Pons (tissue), 1 donor: Measurements from ENCODE around the gene CYREN.

Experiments
- DNase-seq: peaks from one replicate; pipeline ENCODE4 v3.0.0-alpha.2; 2016; ENCODE audit warnings: low spot score

The CYREN gene

DNA sequence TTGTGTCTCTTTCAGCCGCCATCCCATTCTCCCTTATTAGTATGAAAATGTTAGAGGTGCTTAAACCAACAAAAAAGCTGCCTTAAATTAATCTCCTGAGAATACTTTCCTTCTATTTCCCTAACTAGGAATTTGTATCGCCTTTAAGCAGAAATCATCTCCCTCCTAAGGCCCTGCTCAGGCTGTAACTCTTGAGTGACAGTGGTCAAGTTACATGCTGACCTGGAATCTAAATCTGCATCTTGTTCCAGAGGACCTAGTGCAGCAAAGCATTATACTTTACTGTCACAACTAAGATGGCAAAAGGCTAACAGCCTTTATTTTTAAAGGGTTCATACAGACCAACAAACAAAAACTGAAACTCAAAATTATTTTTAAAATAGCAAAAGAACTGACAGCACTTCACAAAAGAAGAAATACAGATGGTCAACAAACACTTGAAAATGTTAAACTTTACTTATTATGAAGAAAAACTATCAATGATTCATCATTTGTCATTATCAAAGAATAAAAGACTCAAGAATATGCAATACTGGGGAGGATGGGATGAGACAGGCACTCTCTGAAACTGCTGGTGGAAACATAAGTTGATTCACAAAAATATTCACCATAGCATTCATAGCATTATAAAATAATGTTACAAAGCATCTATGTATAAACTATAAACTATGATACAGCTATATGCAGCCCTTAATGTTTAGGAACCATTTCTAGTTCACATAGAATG, 11.0 kb downstream of the CYREN start:
- DNase-seq, result no peak

DNA sequence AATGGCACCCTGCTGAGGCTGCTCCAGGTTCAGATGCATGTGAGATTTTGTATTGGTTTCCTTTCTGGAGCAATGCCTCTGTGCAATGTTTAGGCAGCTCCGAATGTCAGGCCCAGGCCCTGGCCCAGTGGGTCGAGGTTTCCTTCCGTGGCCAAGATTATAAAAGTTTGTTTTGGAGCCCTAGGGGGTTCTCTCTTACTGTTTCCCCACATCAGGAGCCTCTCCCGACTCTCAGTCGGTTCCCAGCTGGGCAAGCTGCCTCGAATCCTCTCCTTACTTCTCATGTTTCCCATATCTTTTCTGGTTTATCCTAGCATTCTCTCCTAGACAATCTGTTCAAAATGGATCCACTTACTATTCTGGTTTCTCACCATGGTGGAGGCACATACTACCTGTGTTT, 11.6 kb downstream of the CYREN start:
- DNase-seq, result no peak

DNA sequence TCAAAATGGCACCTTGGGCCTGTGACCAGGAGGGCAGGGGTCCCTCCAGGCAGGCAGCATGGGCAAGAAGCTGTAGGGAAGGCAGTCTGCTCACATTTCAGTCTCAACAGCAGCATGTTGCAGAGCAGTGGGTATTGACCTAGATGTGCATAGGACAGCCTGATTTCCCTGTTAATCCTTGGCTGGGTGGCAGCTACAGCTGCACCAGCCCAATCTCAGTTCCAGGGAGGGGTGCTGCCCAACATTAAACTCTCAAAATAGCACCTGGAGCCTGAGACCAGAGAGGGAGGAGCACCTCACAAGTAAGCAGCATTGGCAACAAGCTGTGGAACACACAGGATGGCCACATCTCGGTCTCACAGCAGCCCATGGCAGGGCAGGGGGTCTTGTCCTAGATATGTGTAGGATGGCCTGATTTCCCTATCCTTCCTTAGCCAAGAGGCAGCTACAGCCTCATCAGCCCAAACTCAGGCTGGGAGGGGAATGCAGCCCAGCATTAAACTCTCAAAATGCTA, 12.3 kb downstream of the CYREN start:
- DNase-seq, result no peak

DNA sequence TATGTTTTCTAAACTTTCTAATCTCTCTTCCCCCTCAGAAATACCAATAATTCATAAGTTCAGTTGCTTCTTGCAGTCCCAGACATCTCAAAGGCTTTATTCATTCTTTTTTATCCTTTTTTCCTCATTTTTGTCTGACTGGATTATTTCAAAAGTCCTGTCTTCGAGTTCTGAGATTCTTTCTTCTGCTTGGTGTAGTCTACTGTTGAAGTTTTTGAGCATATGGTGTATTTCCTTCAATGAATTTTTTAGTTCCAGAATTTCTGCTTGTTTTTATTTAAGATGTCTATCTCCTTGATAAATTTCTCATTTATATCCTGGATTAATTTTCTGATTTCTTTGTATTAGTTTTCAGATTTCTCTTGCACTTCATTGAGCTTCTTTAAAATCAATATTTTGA, 14.2 kb downstream of the CYREN start:
- no peak for DNase-seq

DNA sequence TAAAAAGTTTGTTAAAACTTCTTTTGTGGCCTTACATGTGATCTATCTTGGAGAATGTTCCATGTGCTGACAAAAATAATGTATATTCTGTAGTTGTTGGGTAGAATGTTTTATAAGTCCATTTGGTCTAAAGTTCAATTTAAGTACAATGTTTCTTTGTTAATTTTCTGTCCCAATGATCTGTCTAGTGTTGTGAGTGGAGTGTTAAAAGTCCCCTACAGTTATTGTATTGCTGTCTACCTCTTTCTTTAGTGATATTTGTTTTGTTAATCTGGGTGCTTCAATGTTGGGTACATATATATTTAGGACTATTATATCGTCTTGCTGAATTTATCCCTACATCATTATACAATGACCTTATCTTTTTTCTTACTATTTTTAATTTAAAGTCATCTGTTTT, 15.8 kb downstream of the CYREN start:
- no peak for DNase-seq

DNA sequence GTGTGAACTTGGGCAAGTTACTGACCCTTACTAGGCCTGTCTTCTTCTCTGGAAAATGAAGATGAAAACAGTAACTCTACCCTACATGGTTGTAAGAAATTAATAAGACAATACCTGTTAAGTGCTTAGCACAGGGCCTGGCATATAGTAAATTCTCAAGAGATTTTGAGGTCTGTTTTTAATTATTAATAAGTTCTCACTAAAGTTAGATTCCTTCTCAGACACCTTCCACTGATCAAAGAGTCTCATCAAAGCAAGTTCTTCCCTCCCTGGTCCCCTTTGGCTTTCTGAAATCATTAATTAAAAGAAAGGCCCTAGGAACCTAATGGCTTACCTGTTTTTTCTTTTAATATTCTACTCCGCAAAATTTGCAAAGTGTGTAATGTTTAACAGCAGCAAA, 18.1 kb downstream of the CYREN start:
- no peak for DNase-seq

DNA sequence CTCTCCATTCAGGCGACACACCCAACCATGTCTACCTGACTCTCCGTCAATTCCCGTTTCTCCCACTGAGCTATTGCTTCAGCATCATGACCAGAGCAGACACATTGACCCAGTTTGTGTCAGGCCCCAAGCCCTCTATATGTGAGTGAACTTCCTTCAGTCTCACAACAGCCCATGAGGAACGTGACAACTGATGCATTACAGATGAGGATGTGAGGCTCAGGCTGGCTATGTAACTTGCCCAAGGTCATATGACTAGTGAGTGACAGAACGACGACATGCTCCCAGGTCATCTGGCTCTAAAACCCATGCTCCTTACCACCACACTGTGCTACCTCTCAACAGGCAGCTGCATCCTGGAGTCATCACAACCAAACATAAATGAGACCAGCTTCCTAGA, 19.0 kb downstream of the CYREN start:
- DNase-seq, result no peak

DNA sequence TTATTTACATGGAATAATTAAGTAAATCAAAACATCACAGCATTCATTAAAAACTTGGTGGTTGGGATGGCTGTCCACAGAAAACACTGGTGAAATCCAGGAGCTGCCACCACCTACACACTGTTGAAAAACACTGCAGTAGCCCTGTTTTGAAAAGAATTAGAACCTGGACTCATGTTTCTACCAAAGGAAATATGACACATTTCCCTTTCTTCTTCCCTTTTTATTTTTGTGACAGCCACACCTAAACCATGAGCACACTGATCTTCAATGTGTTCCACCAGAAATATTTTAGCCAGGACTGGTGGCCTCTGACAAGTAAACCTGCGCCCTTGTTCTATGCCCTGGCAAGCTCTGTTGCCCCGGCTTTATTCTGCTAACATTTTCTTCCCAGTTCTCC, 19.4 kb downstream of the CYREN start:
- DNase-seq, result no peak

DNA sequence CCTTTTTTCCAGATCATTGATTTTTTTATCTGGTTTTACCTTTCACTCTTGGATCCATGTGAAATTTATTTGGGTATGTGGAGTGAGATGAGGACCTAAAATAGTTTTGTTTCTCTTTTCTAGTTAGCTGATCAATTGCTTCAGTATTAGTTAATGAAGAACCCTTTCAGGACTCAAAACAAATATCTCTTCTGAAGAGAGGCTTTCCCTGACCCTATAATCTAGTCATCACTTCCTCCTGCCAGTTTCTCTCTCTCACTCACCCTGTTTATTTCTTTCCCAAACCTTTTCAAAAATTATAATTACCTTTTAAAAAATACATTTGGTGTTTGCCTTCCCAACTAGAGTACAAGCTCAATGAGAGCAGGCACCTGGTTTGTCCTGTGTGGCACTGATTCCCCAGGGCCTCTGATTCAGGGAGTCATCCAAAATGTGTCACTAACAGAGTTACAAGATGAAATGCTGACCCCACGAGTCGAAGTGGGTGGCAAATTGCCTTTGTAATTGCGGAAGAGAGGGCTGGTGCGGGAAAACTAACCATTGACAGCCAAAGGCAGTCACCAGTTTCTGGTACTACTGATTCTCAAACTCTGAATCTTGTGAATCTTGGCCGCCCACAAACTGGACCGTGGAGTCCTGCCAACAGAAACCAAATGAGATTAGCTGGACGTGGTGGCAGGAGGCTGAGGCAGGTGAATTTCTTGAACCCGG, 20.3 kb downstream of the CYREN start:
- no peak for DNase-seq

DNA sequence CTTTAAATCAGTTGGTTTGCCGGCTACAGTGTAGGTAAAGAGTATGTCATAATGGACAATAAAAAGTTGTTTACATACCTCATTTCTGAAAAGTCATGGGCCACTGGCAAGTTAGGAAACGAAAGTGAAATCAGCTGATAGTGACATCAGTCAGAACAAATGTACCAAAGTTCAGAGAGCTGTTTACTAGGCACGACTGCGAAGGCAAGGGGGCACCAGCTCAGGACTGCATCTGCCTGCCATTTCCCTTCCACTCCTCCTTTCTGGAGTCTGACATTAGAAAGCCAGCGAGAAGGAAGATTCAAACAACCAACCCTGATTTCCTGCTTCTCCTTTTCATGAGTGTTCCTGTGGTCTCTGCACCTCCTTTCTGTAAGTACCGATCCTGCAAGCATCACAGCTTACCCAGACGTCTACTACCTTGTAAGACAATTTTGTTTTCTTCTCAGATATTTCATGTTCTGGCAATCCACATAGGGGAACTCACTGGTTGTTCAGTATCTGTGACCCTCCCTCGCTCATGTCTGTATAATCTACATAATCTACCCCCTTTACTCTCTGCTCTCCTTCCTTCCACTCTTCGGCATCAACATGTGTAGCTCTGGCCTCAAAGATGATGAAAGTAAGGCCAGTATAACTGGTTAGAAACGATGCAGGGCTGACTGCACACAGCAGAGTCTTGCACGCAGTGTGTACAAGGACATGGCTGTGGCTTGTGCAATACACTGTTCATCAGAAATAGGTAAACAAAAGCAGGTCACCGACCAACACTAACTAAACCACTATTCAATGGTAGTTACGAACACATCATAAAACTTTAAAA, 22.4 kb downstream of the CYREN start, which contains the start of gene TMEM140:
TMEM140 (plus strand) TSS at position 174 of the 823 bp plus-strand sequence. CDS start 16,370 bp downstream, outside the sequence.
- peak; percentile 92 for DNase-seq

DNA sequence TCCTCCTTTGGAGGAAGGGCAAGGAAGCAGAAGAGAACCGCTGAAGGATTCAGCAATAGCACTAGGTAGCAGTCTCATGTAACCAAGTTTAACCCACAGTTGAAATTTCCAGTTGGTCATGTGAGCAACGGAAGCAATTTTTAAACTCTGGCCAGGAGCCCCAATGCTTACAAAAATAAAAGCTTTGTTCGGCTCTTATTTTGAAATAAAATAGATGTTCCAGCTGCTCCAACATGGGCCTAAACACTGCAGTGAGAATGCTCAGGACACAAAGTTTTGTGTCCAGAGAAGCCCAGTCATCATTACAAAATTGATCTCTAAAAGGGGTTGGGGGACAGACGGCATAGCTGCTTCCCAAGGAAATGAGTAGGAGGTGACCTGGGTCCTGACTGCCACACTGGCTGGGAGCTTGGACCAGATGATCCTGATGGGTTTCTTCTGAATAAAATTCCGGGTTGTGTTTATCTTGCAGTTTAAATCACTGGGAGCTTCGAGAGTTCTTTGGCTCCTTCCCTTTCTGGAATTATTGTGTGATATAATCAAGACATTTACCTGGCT, 23.1 kb downstream of the CYREN start:
- DNase-seq, result peak; percentile 65

DNA sequence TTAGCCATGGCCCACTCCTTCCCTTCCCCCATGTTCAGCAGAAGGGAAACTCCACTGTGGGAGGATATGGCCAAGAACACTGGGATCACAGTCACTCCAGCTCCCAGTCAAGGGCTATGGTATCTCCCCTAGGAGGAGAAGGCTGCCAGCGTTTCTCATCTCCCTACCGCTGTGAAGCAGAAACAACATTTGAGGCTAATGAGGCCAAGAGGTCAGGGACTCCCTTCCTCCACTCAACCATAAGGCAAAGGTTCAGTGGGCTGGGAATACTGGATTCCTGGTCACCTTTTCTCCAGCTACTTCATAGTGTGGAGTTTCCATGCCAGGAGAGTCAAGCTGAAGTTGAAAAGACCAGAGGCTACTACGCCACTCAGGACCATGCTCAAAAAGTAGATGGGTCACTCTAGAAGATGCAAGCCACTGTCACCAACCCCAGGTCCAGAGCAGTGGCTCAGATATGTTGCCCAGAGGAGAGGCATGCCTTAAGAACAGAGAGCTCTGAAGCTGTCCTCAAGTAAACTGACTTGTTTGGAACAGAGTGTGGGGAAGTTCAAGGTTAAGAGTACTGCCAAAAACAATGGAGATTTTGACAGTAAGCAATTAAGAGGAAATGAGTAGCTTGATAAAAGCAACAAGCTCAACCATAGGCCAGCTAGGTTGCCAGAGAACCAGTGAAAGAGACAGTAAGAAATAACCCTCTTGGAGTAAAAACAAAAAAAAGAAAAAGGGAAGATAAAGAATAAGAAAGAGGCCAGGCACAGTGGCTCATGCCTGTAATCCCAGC, 26.4 kb downstream of the CYREN start:
- no peak for DNase-seq

DNA sequence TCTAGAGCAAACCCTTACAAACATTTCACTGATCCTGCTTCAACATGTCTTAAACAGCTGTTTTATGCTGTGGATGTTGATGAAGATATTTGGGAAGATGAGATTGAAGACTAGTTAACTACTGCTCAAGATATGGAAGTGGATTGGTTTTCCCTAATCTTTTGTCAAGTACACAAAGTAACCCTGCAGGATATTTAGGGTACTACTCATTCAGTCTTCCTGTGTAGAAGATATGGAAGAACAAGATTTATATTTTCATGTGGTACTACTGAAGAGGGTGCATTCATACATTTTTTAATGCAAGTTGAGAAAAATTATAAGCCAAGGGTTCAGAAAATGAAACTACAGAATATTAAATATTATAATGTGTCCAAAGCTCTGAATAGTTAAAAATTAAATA, 40.9 kb downstream of the CYREN start:
- DNase-seq, result no peak

DNA sequence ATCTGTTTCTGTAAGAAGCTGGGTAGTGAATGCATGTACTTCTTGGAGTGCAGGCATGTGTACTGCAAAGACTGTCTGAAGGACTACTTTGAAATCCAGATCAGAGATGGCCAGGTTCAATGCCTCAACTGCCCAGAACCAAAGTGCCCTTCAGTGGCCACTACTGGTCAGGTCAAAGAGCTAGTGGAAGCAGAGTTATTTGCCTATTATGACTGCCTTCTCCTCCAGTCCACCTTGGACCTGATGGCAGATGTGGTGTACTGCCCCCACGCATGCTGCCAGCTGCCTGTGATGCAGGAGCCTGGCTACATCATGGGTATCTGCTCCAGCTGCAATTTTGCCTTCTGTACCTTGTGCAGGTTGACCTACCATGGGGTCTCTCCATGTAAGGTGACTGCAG, 41.6 kb downstream of the CYREN start:
- DNase-seq, result no peak

DNA sequence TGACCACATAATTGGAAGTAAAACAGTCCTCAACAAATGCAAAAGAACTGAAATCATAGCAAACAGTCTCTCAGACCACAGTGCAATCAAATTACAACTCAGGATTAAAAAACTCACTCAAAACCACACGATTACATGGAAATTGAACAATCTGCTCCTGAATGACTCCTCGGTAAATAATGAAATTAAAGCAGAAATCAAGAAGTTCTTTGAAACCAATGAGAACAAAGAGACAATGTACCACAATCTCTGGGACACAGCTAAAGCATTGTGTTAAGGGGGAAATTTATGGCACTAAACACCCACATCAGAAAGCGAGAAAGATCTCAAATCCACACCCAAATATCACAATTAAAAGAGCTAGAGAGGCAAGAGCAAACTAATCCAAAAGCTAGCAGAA, 45.9 kb downstream of the CYREN start:
- DNase-seq, result peak; percentile 59

DNA sequence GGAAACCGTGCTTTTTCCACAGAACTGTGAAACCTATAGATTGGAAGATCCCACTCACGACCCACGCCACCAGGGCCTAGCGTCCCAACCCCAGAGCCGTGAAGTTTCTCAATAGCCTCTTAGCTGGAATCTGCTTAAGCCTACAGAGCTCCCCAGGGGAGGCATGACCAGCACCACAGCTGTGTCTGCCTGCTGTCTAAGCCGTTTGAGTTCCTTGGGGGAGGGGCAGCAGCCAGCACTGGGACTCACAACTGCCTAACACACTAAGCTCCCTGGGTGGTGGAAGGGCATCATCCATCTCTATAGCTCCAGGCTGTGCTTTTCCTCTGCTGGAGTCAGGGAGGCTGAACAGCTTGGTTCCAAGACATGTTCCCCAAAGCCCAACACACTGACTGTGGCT, 48.6 kb downstream of the CYREN start:
- no peak for DNase-seq

DNA sequence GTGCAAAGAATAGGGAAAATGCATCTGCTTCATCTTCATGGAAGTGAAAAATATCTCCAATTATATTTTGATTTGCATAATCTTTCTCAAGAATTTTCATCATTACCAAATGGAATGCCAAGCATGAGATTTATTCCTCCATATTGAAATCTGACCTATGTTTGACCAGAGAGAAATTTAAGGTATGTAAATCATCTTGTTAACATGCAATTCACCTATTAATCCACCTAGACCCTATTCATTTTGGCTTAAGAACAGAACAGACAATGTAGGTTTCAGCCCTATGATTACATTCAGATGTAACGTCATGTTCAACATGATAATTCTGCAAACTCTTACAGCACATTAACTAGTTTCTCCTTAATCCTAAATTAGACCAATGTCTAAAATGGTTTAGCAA, 53.4 kb downstream of the CYREN start:
- no peak for DNase-seq
